Glomerular visceral epithelial cell (primary cell): ENCODE measurements around the gene PLET1.

Source experiments
- DNase-seq: peaks from one replicate; pipeline ENCODE4 v3.0.0-alpha.2; 2016; ENCODE audit errors: extremely low spot score

Gene PLET1

DNA sequence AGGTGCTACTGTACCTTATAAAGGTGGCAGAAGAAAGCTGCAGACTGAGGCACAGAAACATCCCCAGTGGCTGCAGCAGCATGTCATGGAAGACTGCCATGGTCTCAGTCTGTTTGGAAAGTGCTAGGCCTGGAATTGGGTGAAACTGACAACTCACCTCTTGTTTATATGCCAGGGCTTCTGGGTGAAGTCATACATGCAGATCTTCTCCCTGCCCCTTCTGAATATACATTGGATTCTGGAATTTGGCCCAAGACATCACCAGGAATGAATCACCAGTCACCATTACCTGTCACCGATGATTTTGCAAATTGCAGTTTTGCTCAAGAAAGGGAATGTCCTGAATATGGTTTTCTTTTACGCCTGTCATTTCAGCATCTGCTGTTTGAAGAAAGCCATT lies at the start of gene PLET1:
Gene PLET1, minus strand, starts transcription at position 371 of the 400 bp plus-strand sequence. Its CDS starts 271 bp downstream, at position 100.
- no peak for DNase-seq

- no peak for DNase-seq
Measured at GRCh38 chr11:112310419-112310818, 49.8 kb upstream of the PLET1 start.

- DNase-seq, result no peak
Measured at GRCh38 chr11:112308651-112309050, 48.0 kb upstream of the PLET1 start.

- no peak for DNase-seq
Measured at GRCh38 chr11:112307616-112308015, 47.0 kb upstream of the PLET1 start.

DNA sequence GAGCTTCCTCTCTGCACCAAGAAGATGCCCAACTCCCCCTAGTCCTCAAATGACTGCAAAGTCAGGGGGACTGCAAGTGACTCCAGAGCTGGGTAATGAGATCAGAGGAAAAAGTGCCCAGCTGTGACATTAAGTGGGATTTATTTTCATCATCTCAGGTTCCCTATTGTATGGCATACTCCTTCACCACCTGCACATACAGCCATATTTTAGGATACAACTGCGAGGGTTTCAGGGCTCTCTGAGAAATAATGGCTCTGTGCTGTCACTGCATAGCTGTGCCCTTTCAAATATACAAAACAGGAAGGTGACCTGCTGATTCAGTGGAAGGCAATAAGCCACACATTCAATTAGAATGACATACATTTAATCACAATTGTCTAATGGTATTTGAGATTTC lies 45.6 kb upstream of the PLET1 start:
- DNase-seq, result no peak

GRCh38 chr11:112304914-112305313 lies 44.3 kb upstream of the PLET1 start:
- DNase-seq, result no peak

DNA sequence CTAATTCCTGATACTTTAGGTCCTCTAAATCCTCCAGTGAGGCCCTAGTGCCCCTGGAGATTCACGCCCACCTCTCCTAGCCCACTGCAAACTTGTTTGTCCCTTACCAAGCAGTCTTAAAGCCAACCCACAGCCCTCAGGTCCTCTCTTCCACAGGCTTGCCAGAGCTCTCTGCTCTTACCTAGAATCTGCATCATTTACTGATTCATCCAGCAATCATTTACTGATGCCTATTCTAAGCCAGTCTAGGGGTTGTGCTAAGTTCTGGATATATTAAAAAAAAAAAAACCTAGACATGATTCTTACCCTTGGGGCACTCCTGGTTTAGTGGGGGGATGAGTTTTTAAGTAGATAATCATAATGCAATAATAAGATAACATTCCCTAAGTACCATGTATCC lies 43.0 kb upstream of the PLET1 start:
- no peak for DNase-seq

DNA sequence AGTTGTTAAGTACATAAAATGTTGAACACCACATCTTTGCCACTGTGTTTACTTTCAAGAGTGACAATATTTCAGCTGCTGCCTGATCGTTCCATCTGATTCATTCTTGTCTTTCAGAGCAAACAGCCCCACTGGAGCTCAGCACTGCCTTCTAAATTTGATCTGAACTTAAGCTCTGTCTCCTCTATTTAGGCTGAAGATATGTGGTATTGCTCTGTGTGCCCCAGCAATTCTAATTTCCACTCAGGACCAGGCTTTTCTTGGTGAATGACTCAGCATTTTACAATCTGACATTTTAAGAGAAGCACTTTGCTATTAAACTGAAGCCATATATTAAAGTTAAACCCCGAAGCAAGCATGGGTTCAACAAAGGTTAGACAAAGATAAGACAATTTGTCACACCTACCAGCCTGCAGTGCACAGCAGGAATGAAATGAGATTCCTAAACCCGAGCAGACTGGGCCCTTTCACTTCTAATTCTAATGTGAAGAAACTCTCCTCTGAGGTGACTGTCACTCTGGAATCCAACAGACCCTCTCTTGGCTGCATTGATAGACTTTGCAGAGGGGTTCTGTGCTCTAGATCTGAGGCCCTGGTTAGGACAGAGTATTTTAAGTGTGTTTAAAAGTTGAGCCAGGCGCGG lies 41.7 kb upstream of the PLET1 start:
- no peak for DNase-seq

GRCh38 chr11:112300094-112300786 lies 39.6 kb upstream of the PLET1 start:
- DNase-seq, result no peak

GRCh38 chr11:112298535-112298934 lies 37.9 kb upstream of the PLET1 start:
- no peak for DNase-seq

- DNase-seq, result no peak
Measured at GRCh38 chr11:112297248-112297866, 36.7 kb upstream of the PLET1 start.

DNA sequence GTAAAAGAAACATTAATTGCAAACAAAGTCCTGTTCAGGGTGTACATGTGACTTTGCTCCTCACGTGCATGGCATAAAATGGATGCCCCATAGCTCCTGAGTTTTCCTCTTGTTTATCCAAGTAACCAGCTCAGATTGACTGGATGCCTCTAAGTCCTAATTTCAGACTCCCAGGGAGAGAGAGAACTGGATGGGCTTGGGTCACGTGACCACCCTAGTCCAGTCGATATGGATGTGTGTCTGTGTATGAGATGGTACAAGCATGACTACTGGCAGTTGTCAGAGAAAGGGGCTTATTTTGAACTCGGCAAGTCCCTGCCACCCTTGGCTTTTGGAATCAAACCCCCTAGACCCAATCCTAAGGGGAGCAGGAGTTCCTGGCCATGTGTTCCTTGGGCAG lies 35.4 kb upstream of the PLET1 start:
- DNase-seq, result no peak

DNA sequence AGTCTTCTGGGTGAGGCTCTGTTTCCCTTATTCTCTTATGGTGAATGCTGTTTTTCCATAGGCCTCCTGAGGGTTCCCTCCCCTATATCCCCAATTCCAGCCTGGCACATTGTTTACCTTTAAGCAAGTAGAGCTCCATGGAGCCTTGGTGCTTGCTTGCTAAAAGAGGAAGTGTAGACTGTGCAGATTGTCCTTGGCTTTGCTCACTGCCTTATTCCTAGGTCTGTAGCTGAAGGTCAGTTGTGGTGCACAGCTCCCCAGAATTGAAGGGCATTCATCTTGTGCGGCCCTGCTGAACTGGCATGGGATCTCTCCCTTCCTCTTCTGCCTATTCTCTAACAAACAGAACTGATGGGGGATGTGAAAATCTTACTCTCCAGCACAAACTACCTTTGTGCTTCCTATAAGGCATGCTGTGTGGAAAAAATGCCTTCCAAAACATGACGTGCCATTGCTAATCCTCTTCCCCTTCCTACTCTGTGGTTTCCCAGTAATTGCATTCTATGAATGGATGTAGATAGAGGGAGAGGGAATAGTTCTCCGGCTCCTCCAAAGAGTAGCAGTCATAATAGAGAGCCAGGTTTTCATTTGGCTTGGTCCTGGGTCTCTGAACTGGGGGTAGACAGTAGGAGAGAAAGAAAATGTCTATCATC lies 34.2 kb upstream of the PLET1 start:
- no peak for DNase-seq

DNA sequence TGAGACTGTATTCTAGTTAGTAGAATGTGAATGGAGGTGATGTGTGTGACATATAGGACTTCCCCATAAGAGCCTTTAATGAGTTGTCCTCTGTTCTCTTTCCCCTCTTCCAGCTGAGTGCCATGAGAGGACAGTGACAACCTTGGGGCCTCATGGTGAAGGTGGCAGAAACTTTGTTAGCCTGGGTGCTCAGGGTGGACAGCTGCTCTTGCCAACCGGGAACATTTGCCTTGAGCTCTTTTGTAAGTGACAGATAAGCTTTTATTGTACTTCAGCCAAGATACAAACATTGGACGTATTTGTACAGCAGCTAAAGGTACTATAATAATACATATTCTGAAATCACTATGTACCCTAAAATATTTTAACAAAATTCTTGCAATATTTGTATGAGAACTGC lies 33.0 kb upstream of the PLET1 start:
- no peak for DNase-seq

DNA sequence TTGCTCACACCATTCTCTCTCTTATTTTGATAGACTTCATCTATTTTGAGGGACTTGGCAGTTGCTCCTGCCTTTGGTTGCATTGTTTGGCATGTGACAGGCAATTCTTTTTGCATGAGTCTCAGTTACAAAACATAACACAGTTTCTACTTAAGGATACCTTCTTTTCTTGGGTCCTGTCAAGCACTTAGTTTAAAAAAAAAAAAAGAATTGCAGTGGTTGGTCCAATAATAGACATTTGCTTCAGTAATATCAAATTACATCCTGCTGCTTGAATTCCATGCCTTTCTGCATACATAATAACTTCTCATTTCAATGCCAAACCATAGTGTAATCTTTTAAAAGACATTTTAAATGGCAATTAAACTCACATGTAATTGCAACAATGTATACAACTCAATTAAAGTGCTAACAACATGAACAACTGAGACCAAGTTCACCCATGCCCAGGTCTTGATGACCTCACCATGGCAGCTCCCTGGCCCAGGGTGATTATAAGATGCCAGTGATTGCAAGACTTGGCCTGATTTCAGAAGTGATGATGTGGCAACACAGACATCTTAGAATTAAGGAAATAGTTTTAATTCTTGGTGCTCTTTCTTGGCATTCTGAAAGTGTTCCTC lies 32.2 kb upstream of the PLET1 start:
- peak; percentile 73 for DNase-seq

DNA sequence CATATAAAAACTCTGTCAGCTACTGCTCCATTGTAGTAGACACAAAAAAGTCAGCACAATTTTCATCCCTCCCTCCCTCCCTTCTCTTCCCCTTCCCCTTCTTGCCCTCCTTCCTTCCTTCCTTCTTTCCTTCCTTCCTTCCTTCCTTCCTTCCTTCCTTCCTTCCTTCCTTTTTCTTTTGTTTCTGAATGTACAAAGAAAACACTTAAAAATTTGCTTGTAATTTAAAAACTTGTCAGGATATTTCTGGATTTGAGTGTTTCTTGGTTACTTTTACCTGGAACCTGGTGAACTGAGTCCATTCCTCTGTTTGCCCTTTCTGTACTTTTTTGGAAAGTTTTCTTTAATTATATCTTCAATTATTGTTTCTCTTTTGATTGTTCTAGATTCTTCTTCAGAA lies 31.5 kb upstream of the PLET1 start:
- no peak for DNase-seq

- no peak for DNase-seq
Measured at GRCh38 chr11:112291191-112291590, 30.5 kb upstream of the PLET1 start.

DNA sequence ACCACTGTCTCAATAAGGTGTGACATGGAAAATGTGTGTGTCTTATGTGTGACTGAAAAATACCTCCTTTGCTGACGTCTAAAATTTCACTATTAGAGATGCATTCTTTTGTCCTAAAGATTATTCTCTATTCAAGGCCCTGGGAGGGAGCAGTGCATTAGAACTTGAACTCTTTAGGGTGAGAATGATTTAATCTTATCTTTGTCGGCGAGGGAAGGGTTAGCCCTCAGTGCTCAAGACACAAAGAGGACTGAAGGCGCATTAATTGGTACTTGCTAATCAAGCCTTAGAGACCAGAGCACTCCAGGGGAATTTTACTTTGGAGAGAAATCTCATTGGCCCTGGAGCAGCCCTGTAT lies 29.8 kb upstream of the PLET1 start:
- no peak for DNase-seq

- peak; percentile 66 for DNase-seq
Measured at GRCh38 chr11:112289588-112290492, 29.2 kb upstream of the PLET1 start.

- DNase-seq, result no peak
Measured at GRCh38 chr11:112288021-112288420, 27.4 kb upstream of the PLET1 start.

- peak; percentile 29 for DNase-seq
Measured at GRCh38 chr11:112285841-112286311, 25.2 kb upstream of the PLET1 start.
